Fibroblast of skin of right biceps (primary cell): Measurements from ENCODE around the gene ZNF730.
"Not testable (repeated sequence)": the region's sequence is repeated elsewhere in the genome, so short reads cannot be mapped to it uniquely, and the experiment has no call there.

Source experiments
- DNase-seq: peaks from one replicate; pipeline ENCODE4 v3.0.0-alpha.2; 2013

ZNF730 gene

GRCh38 chr19:23116802-23117571 lies at the start of gene ZNF730:
Gene ZNF730 (plus strand): TSS chr19:23117025. CDS start chr19:23117174, 149 bp downstream.
- DNase-seq = peak; percentile 81

GRCh38 chr19:23070353-23071146 lies 46.3 kb upstream of the ZNF730 start:
- DNase-seq = peak; percentile 23

- DNase-seq = peak; percentile 30
Observed at GRCh38 chr19:23071147-23071511, 45.7 kb upstream of the ZNF730 start.

GRCh38 chr19:23075031-23075733 lies 41.6 kb upstream of the ZNF730 start:
- peak; percentile 79 for DNase-seq

- not testable (repeated sequence) for DNase-seq
Observed at GRCh38 chr19:23077776-23078175, 39.0 kb upstream of the ZNF730 start.

- DNase-seq = no peak
Observed at GRCh38 chr19:23093832-23094231, 23.0 kb upstream of the ZNF730 start.

- DNase-seq = no peak
Observed at GRCh38 chr19:23095418-23095817, 21.4 kb upstream of the ZNF730 start.

- DNase-seq = no peak
Observed at GRCh38 chr19:23098286-23098685, 18.5 kb upstream of the ZNF730 start.

GRCh38 chr19:23098988-23099387 lies 17.8 kb upstream of the ZNF730 start:
- no peak for DNase-seq

GRCh38 chr19:23099966-23100365 lies 16.9 kb upstream of the ZNF730 start:
- DNase-seq = no peak

GRCh38 chr19:23101241-23101640 lies 15.6 kb upstream of the ZNF730 start:
- DNase-seq = no peak

- no peak for DNase-seq
Observed at GRCh38 chr19:23118400-23118799, 1.6 kb downstream of the ZNF730 start.

- not testable (repeated sequence) for DNase-seq
Observed at GRCh38 chr19:23134211-23134610, 17.4 kb downstream of the ZNF730 start.

GRCh38 chr19:23145617-23146415 lies 29.0 kb downstream of the ZNF730 start:
- no peak for DNase-seq

GRCh38 chr19:23160766-23161165 lies 43.9 kb downstream of the ZNF730 start:
- no peak for DNase-seq

- DNase-seq = not testable (repeated sequence)
Observed at GRCh38 chr19:23168286-23168685, 51.5 kb downstream of the ZNF730 start.

- no peak for DNase-seq
Observed at GRCh38 chr19:23183251-23183650, 66.4 kb downstream of the ZNF730 start.

- no peak for DNase-seq
Observed at GRCh38 chr19:23190341-23190740, 73.5 kb downstream of the ZNF730 start.
